Measurements from ENCODE around the gene MDC1. TPM values are rescaled to one million over a fixed set of nuclear protein-coding genes. Genes with fewer than 3 reads are reported as not detected.
A peak's percentile ranks its signal among the peaks of the same experiment; 100 is the strongest.

The MDC1 gene
- total RNA-seq, 1 experiment from 2014 or later, result 95.9 TPM

DNA sequence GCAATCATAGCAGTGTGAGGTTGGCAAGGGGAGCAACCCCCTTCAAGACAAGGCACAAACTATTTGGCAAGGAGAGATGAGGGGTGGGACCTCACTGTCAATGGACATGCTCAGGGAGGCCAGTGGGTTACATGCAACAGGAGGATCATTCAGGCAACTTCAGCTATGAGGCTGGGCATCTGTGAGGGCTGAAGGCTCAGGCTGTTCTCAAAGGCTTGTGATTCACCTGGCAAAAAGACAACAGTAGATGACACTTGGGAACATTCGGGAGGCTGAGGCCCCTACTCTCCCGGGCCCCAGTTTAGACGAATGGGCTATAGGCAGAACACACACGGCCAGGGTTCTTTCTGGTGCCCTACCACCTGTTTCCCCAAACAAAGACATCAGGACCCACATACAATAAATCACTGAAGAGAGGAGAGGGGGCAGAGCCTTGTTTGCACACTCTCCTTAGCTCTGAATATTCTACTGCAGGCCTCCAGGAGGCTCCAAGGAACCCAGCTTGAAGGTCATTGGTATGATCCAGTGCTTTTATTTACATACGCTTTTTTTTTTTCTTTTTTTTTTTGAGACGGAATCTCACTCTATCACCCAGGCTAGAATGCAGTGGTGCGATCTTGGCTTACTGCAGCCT, 11.0 kb upstream of the MDC1 start:
- H3K27me3 Mint-ChIP-seq (ENCODE audit: low read depth), result no peaks in the 10 kb centered on the region
- no peaks in the 10 kb centered on the region for H3K9me3 Mint-ChIP-seq
- DNase-seq (ENCODE audit: low spot score), result no peak
- H3K36me3 Mint-ChIP-seq, result peaks cover 45% of the 10 kb centered on the region
- no peak for TF ChIP-seq MYBL2 (CRISPR knock-in tag; IDR thresholded peaks at IDR 0.05)
- TF ChIP-seq, protein P1, sequence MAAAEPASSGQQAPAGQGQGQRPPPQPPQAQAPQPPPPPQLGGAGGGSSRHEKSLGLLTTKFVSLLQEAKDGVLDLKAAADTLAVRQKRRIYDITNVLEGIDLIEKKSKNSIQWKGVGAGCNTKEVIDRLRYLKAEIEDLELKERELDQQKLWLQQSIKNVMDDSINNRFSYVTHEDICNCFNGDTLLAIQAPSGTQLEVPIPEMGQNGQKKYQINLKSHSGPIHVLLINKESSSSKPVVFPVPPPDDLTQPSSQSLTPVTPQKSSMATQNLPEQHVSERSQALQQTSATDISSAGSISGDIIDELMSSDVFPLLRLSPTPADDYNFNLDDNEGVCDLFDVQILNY (CRISPR knock-in tag; IDR thresholded peaks at IDR 0.05), result no peak
- TF ChIP-seq, protein P2, sequence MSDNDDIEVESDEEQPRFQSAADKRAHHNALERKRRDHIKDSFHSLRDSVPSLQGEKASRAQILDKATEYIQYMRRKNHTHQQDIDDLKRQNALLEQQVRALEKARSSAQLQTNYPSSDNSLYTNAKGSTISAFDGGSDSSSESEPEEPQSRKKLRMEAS (CRISPR knock-in tag; IDR thresholded peaks at IDR 0.05), result no peak
- POLR2A ChIA-PET, result interaction anchor here (1.3 kb wide), 1 partner anchor 11 kb away, joined by 3 read pairs; the partner anchor contains the start of gene MDC1
- no peak for ATAC-seq
- peak overlapping the region; percentile 43; the same call in 1 of the 2 replicates for H3K27ac Mint-ChIP-seq
- no peak overlapping the region for H3K4me3 Mint-ChIP-seq
- CTCF ChIA-PET, result interaction anchor here (0.6 to 1.4 kb wide), 7 partner anchors 14 to 582 kb away, joined by 3 to 7 read pairs (median 3); partner anchors contain the start of gene FLOT1
- H3K4me1 Mint-ChIP-seq, result peaks cover 22% of the 10 kb centered on the region

DNA sequence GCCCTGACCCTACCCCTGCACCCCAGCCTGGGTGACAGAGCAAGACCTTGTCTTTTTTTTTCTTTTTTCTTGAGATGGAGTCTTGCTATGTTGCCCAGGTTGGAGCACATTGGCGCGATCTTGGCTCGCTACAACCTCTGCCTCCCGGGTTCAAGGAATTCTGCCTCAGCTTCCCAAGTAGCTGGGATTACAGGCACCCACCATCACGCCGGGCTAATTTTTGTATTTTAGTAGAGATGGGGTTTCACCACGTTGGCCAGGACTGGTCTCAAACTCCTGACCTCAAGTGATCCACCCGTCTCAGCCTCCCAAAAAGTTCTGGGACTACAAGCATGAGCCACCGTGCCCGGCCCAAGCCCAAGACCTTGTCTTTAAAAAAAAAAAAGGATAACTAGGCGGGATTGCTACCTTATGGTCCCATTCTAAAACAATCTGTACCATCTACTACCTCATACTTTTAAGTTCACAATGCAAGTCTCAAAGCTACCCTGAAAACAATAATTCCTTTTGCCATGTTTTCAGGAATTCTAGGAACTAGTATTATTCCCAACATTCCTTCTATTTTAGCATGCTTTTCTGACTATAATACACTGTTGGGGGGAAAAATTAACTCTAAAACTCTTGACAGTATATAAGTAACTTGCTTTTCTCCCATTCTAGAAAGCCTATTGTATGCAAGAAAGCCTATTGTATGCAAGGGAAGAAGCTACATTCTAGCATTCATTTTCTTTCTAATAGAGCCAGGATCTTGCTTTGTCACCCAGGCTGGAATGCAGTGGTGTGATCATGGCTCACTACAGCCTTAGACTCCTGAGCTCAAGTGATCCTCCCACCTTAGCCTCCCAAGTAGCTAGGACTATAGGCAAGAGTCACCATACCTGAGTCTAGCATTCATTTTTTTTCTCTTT, 9.7 kb upstream of the MDC1 start:
- POLR2A ChIA-PET, result interaction anchor here (0.6 to 1.6 kb wide), 2 partner anchors 10 to 157 kb away, joined by 6 to 8 read pairs; partner anchors contain the start of gene MDC1
- H3K36me3 Mint-ChIP-seq, result peaks cover 58% of the 10 kb centered on the region
- DNase-seq (ENCODE audit: low spot score), result no peak
- H3K4me1 Mint-ChIP-seq, result peaks cover 32% of the 10 kb centered on the region
- ATAC-seq, result no peak
- no peaks in the 10 kb centered on the region for H3K9me3 Mint-ChIP-seq
- no peak overlapping the region for H3K27ac Mint-ChIP-seq
- CTCF ChIA-PET, result interaction anchor here (1.0 to 1.9 kb wide), 3 partner anchors 48 to 361 kb away, joined by 3 to 7 read pairs (median 7); partner anchors contain the start of gene DHX16
- H3K4me3 Mint-ChIP-seq, result no peak overlapping the region
- H3K27me3 Mint-ChIP-seq (ENCODE audit: low read depth), result no peaks in the 10 kb centered on the region
- TF ChIP-seq JAZF1 (CRISPR knock-in tag; IDR thresholded peaks at IDR 0.05) (no peak), TEAD1 (CRISPR knock-in tag; IDR thresholded peaks at IDR 0.05) (no peak), SMAD4 (CRISPR knock-in tag; IDR thresholded peaks at IDR 0.05) (no peak), GTF2I (CRISPR knock-in tag; conservative IDR thresholded peaks at IDR 0.05) (no peak), ESRRA (CRISPR knock-in tag; IDR thresholded peaks at IDR 0.05; ENCODE audit: borderline replicate concordance) (no peak), ZNF232 (CRISPR knock-in tag; IDR thresholded peaks at IDR 0.05) (no peak), IRF2 (CRISPR knock-in tag; IDR thresholded peaks at IDR 0.05; ENCODE audit: borderline replicate concordance, low read depth) (no peak), TCF7 (CRISPR knock-in tag; IDR thresholded peaks at IDR 0.05; ENCODE audit: low read depth) (no peak), FOXJ3 (CRISPR knock-in tag; IDR thresholded peaks at IDR 0.05; ENCODE audit: borderline replicate concordance) (no peak), ZNF416 (CRISPR knock-in tag; IDR thresholded peaks at IDR 0.05) (peak; percentile 77; the same call in 1 of the 2 replicates), FOXP1 (CRISPR knock-in tag; IDR thresholded peaks at IDR 0.05; ENCODE audit: borderline replicate concordance) (no peak), ZNF671 (CRISPR knock-in tag; IDR thresholded peaks at IDR 0.05) (0 out of 2 replicates have a peak, but pooled peaks have one; percentile 7)
- TF ChIP-seq, protein P3, sequence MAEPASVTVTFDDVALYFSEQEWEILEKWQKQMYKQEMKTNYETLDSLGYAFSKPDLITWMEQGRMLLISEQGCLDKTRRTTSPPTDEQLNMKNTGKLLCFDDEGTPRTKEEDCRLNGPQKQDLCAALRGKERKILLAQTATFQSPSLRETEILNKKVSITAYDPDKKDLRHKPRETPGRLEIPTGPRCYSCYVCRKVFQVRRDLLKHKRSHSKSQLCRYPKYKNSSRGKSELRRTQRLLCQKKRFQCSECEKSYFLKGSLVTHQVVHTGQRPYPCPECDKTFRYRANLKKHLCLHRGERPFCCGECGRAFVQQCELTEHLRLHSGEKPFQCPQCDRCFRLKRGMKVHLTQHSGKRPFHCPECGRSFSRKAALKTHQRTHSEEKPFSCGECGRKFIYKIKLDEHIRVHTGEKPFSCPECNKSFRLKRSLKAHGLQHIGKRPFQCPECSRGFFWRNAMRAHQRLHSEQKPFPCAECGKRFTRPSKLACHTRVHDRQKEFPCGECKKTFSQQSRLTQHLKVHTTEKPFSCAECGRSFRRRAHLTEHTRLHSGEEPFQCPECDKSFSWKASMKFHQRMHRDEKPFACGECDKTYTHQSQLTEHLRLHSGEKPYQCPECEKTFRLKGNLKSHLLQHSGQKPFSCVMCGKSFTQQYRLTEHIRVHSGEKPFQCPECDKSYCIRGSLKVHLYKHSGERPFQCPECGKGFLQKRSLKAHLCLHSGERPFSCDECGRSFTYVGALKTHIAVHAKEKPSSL (CRISPR knock-in tag; conservative IDR thresholded peaks at IDR 0.05), result peak; percentile 70; the same call in 1 of the 2 replicates
- TF ChIP-seq, protein P2 (CRISPR knock-in tag; IDR thresholded peaks at IDR 0.05), result no peak
- TF ChIP-seq, protein P4, sequence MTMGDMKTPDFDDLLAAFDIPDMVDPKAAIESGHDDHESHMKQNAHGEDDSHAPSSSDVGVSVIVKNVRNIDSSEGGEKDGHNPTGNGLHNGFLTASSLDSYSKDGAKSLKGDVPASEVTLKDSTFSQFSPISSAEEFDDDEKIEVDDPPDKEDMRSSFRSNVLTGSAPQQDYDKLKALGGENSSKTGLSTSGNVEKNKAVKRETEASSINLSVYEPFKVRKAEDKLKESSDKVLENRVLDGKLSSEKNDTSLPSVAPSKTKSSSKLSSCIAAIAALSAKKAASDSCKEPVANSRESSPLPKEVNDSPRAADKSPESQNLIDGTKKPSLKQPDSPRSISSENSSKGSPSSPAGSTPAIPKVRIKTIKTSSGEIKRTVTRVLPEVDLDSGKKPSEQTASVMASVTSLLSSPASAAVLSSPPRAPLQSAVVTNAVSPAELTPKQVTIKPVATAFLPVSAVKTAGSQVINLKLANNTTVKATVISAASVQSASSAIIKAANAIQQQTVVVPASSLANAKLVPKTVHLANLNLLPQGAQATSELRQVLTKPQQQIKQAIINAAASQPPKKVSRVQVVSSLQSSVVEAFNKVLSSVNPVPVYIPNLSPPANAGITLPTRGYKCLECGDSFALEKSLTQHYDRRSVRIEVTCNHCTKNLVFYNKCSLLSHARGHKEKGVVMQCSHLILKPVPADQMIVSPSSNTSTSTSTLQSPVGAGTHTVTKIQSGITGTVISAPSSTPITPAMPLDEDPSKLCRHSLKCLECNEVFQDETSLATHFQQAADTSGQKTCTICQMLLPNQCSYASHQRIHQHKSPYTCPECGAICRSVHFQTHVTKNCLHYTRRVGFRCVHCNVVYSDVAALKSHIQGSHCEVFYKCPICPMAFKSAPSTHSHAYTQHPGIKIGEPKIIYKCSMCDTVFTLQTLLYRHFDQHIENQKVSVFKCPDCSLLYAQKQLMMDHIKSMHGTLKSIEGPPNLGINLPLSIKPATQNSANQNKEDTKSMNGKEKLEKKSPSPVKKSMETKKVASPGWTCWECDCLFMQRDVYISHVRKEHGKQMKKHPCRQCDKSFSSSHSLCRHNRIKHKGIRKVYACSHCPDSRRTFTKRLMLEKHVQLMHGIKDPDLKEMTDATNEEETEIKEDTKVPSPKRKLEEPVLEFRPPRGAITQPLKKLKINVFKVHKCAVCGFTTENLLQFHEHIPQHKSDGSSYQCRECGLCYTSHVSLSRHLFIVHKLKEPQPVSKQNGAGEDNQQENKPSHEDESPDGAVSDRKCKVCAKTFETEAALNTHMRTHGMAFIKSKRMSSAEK (CRISPR knock-in tag; IDR thresholded peaks at IDR 0.05; ENCODE audit: borderline replicate concordance), result peak; percentile 47; the same call in 1 of the 2 replicates
- TF ChIP-seq, protein P5, sequence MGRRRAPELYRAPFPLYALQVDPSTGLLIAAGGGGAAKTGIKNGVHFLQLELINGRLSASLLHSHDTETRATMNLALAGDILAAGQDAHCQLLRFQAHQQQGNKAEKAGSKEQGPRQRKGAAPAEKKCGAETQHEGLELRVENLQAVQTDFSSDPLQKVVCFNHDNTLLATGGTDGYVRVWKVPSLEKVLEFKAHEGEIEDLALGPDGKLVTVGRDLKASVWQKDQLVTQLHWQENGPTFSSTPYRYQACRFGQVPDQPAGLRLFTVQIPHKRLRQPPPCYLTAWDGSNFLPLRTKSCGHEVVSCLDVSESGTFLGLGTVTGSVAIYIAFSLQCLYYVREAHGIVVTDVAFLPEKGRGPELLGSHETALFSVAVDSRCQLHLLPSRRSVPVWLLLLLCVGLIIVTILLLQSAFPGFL (CRISPR knock-in tag; IDR thresholded peaks at IDR 0.05; ENCODE audit: borderline replicate concordance), result no peak
- TF ChIP-seq, protein P6, sequence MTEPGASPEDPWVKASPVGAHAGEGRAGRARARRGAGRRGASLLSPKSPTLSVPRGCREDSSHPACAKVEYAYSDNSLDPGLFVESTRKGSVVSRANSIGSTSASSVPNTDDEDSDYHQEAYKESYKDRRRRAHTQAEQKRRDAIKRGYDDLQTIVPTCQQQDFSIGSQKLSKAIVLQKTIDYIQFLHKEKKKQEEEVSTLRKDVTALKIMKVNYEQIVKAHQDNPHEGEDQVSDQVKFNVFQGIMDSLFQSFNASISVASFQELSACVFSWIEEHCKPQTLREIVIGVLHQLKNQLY (CRISPR knock-in tag; IDR thresholded peaks at IDR 0.05), result no peak
- TF ChIP-seq, protein P7, sequence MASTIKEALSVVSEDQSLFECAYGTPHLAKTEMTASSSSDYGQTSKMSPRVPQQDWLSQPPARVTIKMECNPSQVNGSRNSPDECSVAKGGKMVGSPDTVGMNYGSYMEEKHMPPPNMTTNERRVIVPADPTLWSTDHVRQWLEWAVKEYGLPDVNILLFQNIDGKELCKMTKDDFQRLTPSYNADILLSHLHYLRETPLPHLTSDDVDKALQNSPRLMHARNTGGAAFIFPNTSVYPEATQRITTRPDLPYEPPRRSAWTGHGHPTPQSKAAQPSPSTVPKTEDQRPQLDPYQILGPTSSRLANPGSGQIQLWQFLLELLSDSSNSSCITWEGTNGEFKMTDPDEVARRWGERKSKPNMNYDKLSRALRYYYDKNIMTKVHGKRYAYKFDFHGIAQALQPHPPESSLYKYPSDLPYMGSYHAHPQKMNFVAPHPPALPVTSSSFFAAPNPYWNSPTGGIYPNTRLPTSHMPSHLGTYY (CRISPR knock-in tag; IDR thresholded peaks at IDR 0.05), result peak; percentile 68
